Retinal pigment epithelial cell (primary cell): ENCODE results near the gene SYNJ2.

ENCODE experiments used
- DNase-seq: peaks from one replicate; pipeline ENCODE4 v3.0.0-alpha.2; 2010; ENCODE audit warnings: low read depth
- H3K4me3 ChIP-seq: 2 replicates; pipeline ENCODE4 v1.5.1; 2011; ENCODE audit warnings: mild to moderate bottlenecking, low read length, control low read depth, moderate library complexity
- CTCF ChIP-seq: conservative IDR thresholded peaks from 2 replicates; pipeline ENCODE4 v1.5.1; 2011; ENCODE audit warnings: low read depth, low read length, control low read depth, inconsistent platforms

Gene SYNJ2

GRCh38 chr6:158083455-158084325 lies 102.0 kb downstream of the SYNJ2 start:
- H3K4me3 ChIP-seq: no peak overlapping the region
- DNase-seq: no peak
- no peak for TF ChIP-seq CTCF

GRCh38 chr6:158085261-158086053 lies 103.8 kb downstream of the SYNJ2 start:
- TF ChIP-seq CTCF: no peak
- H3K4me3 ChIP-seq: no peak overlapping the region
- no peak for DNase-seq

- no peak for TF ChIP-seq CTCF
- DNase-seq: no peak
- H3K4me3 ChIP-seq: no peak overlapping the region
Observed at GRCh38 chr6:158086054-158086503, 104.4 kb downstream of the SYNJ2 start.

- H3K4me3 ChIP-seq: no peak overlapping the region
- no peak for DNase-seq
- no peak for TF ChIP-seq CTCF
Observed at GRCh38 chr6:158086504-158087223, 105.0 kb downstream of the SYNJ2 start.

- DNase-seq: no peak
- no peak overlapping the region for H3K4me3 ChIP-seq
- no peak for TF ChIP-seq CTCF
Observed at GRCh38 chr6:158087224-158087867, 105.7 kb downstream of the SYNJ2 start.

GRCh38 chr6:158092806-158093205 lies 111.1 kb downstream of the SYNJ2 start:
- DNase-seq: no peak
- H3K4me3 ChIP-seq: no peak overlapping the region
- no peak for TF ChIP-seq CTCF
